ENCODE measurements around the gene EML4. TPM values are rescaled to one million over a fixed set of nuclear protein-coding genes. Genes with fewer than 3 reads are reported as not detected.

EML4 gene
- total and polyA plus RNA-seq, 9 of the 15 experiments (the other 6 are each of a cell fraction or from before 2014, with no cell fraction given) = 14.7 to 48.3 (median 36.5) TPM

DNA sequence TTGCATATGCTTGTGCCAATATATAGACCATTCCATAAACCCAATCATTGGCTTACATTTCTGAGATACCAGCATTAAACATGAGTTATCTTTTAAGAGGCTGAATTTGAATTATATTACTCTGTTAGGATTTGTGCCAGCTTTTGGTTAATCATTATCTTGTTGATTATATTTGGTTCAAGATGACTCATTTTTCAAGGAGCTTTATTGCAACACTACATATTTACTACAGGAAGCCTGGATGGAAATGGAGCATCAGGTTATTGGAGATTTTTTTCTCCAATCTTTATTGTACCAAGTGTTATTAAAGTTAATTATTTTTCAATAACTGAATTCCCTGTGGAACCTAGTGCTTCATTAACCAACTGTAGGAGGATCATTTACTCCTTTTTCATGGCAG lies 26.4 kb downstream of the EML4 start:
- intact Hi-C loops (cut with micrococcal nuclease) = loop anchor here (10.0 kb wide), 1 partner anchor 321 kb away; no protein-coding TSS in a partner anchor
- H3K4me2 ChIP-seq (ENCODE audit: insufficient read depth, low read length) = no peak overlapping the region

More for the DNA sequence above, 26.4 kb downstream of the EML4 start:
- Histone ChIP-seq H3K9ac (ENCODE audit: insufficient read depth in 1 of 2, low read depth in 2 of 2, low read length in 2 of 2) (no peak overlapping the region), H2AFZ (ENCODE audit: low read depth, low read length) (no peak overlapping the region), H4K20me1 (replicated peaks; ENCODE audit: control insufficient read depth, insufficient read depth, low read length) (0 out of 2 replicates have a peak, but pooled peaks cover 8% of the 10 kb centered on the region), H3K36me3 (ENCODE audit: control insufficient read depth, insufficient read depth, low read length) (no peaks in the 10 kb centered on the region), H3K9me3 (replicated peaks; ENCODE audit: control insufficient read depth, insufficient read depth, low read depth, low read length) (no peaks in the 10 kb centered on the region), H3K4me1 (replicated peaks in 1 of 2; ENCODE audit: control insufficient read depth in 2 of 2, insufficient read depth in 2 of 2, low read length in 2 of 2) (peaks cover 4 to 10% of the 10 kb centered on the region in 2 experiments; a peak in 3 of 5 replicates), H3K9me1 (ENCODE audit: control insufficient read depth, insufficient read depth, low read length) (no peaks in the 10 kb centered on the region), H3K27me3 (ENCODE audit: control insufficient read depth in 2 of 2, insufficient read depth in 2 of 2, low read length in 2 of 2) (no peaks in the 10 kb centered on the region), H3K27ac (ENCODE audit: extremely low read depth, low read depth, low read length) (no peak overlapping the region), H3K4me3 (no peak overlapping the region), H3K79me2 (ENCODE audit: control insufficient read depth, insufficient read depth, low read length) (peaks cover 17% of the 10 kb centered on the region; the same call in 2 of the 3 replicates)
- in situ Hi-C loops (cut with MboI) = loop anchor here (5.0 kb wide), 1 partner anchor 98 kb away; no protein-coding TSS in a partner anchor
- no TSS peak for BruUV-seq (replicated peaks)
- ATAC-seq (no peak), DNase-seq (ENCODE audit: extremely low read depth in 1 of 4, low spot score in 3 of 4) (no peak), FAIRE-seq (peak; percentile 46)
- ChIA-PET POLR2A (interaction anchor here (1.4 kb wide), 1 partner anchor 12 kb away, joined by 3 read pairs; no protein-coding TSS in a partner anchor), CTCF (ENCODE audit: low intra/inter-chr PET ratio) (interaction anchor here (0.6 to 3.9 kb wide), 2 partner anchors 100 to 462 kb away, joined by 3 to 39 read pairs; no protein-coding TSS in a partner anchor)
- TF ChIP-seq ZNF146 (CRISPR knock-in tag; IDR thresholded peaks at IDR 0.05; ENCODE audit: unreplicated experiment) = no peak
- TF ChIP-seq, protein P1, sequence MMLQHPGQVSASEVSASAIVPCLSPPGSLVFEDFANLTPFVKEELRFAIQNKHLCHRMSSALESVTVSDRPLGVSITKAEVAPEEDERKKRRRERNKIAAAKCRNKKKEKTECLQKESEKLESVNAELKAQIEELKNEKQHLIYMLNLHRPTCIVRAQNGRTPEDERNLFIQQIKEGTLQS (IDR thresholded peaks at IDR 0.05) = 0 out of 2 replicates have a peak, but pooled peaks have one; percentile 12
- TF ChIP-seq, protein P1 (CRISPR knock-in tag; conservative IDR thresholded peaks at IDR 0.05) = no peak
- TF ChIP-seq NELFE (IDR thresholded peaks at IDR 0.05; ENCODE audit: insufficient read depth, insufficient read length) = no peak
- TF ChIP-seq CEBPG (CRISPR knock-in tag; IDR thresholded peaks at IDR 0.05) = no peak
- TF ChIP-seq CEBPG (tag; conservative IDR thresholded peaks at IDR 0.05 in 1 of 2, IDR thresholded peaks at IDR 0.05 in 1 of 2) = 0 out of 4 replicates have a peak, but pooled peaks of 1 of the 2 experiments have one; percentile 36
